Stimulated activated CD4-positive, alpha-beta T cell treated with anti-CD3 and anti-CD28 coated beads, Interleukin-1b, Interleukin-23, amount 100 ng/mL, for 1 hour (primary cell): ENCODE measurements around the gene LBX1.
A peak's percentile ranks its signal among the peaks of the same experiment; 100 is the strongest.

Source experiments
- DNase-seq, 2 donors: peaks; one replicate each; pipeline ENCODE4 v3.0.0-alpha.2; 2020; ENCODE audit warnings: low read depth in 2 of 2

The LBX1 gene, protein sequence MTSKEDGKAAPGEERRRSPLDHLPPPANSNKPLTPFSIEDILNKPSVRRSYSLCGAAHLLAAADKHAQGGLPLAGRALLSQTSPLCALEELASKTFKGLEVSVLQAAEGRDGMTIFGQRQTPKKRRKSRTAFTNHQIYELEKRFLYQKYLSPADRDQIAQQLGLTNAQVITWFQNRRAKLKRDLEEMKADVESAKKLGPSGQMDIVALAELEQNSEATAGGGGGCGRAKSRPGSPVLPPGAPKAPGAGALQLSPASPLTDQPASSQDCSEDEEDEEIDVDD

DNA sequence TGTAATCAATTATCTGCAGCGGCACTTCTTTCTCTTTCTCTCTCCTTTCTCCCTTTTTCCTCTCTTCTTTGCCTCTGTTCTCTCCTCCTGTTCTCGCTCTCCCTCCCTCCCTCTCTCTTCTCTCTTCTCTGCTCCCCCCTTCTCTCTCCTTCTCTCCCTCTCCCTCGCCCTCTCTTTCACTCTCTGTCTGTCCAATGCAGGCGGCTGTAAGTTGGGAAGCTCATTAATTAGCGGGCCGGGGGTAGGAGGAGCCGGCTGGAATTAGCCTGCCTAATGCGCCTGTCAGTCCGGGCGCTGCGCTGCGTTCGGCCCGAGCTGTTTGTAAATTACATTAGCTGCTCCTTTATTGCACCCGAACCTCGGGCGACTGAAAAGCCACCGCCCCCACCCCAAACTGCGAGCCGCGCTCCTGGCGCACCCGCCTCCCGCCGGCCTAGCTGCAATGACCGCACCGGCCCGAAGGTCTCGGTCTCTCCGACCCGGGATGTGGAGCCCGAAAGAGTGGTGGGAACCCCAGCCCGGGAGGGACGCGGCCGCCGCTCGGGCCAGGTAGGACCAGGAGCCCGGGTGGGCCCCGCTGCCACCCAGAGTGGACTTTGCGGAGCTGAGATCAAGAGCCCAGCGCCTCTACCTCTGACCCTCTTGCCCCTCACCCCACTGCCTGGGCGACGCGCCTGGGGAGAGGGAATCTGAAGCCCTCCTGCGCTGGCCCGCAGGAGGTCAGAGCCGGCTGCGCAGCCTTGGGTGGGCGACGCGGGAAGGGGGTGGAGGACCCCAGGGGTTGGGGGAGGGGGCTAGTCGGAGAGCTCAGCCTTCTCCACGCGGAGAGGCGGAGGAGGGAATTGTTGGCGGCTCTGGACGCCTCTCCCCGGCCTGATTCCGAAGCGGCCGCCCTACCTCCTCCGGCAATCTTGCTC is at the start of gene LBX1:
LBX1 (minus strand) TSS at position 198 of the 917 bp plus-strand sequence. CDS start 648 bp downstream, outside the sequence.
- no peak for DNase-seq

DNA sequence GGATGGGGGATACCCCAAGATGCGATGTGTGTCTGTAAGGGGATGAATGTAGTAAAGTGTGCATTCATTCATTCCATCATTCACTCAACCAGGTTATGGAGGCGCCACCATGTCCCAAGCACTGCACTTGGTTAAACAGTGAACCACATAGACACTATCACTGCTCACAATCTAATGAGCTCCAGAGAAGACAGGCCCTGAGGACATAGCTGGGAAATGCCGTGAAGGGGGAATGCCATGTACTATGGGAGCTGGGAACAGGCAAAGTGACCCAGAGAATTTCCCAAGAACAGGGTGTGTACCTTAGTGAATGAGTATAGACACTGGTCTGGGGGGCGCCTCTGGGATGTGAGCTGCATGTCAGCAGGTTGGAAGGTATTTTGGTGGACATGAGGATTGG is 44.5 kb upstream of the LBX1 start:
- DNase-seq: no peak

DNA sequence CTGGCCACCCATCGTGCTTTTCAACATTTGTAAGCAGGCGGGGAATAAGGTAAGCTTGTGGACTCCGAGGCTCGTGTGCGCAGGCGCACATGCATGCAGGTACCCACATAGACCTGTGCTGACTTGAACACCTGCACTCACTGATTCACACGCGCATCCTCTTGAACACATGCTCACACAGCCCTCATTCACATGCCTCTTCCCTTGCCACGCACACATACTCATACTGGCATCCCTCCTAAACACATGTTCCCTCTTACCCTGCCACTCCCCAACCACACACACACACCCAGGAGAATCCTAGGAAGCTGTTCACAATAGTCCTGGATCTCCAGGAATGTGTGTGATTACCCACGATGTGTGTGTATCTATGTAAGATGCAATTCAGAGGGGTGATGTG is 44.1 kb upstream of the LBX1 start:
- no peak for DNase-seq

DNA sequence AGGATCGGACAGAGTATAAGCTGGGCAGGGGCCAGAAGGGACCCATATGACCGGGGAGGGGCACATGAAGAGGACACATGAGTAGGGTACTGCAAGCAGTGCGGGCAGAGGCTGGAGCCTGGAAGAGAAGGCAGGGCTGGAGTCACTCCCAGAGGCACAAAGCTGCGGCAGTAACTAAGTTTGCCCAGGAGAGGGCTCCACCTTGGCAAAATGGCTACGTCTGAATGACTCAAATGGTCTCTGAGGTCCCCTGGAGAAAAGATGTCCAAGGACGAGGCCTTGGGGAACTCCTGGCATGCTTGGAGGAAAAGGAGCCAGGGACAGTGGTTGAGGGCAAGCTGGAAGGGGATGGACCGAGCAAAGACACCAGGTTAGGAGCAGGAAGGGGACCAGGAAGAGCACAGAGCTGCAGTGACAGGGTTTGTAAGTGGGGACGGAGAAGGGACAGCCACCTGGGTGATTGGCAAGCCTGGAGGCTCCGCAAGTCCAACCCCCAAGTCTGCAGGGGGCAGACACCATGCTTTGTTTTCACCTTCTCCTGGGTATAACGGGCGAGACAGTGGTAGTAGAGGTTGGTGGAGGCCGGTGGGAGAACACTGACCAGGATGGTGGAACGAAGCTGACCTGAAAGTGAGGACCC is 43.1 kb upstream of the LBX1 start:
- DNase-seq: peak; percentile 11 to 40

DNA sequence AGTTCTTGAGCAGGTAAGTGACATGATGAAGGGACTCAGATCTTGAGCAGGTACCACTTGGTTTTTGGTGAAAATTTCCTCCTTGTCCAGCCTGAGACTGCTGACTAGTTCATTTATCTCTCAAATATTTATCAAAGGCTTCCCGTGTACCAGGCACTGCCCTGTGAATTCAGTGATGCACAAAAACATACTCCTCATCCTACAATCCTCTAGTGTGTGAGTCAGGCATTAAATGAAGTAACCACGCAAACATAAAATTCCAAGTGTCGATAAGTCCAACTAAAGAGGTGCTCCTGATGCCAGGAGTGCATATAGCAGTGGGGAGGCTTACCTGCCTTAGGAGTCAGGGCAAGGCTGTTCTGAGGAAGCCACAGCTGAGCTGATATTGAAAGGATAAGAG is 41.5 kb upstream of the LBX1 start:
- no peak for DNase-seq

DNA sequence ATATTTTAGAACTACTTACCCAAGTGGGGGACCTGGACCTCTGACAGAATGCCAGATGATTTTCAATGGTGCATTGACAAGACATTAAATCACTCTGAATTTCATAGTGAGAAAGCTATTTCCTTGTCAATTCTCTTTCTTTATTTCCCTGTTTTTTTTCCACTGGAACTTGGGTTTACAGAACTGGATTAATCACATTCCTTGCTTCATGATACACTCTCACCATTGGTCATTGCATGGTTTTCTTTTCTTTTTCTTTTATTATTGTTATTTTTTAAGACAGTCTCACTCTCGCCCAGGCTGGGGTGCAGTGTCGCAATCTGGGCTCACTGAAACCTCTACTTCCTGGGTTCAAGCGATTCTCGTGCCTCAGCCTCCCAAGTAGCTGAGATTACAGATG is 38.5 kb upstream of the LBX1 start:
- DNase-seq: no peak

DNA sequence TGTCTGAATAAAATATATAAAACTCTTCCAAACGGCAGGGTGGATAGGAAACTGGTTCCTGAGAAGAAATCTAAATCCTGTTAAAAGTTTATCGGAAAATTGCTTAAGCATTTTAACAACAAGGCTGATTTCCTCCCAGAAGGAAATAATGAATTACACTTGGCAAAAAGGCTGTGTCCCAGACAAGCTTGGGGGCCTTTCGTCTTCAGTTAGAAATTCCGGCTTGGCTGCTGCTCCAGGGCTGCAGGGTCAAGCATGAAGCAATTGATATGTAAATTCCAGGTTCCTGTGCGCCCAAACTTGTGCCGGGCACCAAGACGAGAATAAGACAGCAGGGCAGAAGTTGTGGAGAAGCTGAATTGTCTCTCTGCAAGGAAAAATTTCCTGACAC is 38.0 kb upstream of the LBX1 start:
- DNase-seq: no peak

DNA sequence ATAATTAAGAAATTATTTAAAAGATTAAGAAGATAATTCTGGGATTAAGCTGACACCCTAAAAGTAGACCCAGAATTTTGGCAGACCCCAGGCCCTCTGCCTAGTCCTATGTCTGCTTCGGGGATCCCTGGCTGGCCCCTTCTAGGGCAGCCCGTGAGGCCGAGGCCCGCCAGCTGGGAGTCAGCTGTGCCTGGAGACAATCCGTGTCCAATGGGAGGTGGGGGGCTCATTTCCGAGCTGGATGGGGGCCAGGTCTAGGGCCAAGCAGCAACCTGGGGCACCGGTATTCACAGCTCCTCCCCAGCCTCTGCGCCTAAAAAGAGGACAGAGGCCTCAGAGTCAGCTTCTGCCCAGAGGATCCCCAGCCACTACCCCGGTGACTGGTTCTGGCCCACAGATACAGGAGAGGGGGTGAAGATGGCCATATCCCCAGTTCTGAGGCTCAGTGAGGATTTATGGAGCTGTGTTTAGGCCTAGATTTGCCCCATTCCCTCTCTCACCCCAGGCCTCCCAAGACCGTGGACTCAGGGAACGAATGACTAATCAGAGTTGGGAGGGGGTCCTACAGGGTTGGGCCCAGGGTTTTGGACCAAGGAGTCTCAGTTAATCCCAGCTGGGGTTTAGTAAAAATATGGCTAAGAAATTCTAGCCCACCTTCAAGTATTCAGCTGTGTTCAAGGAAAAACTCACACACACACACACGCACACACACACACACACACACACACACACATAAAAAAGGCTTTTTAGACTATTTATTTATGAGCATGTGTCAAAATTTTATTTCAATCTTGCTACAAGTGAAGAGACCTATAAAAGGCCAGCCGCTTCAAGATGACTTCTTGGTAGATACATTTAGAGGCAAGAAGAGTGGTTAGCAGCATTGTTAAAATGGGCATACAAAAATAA is 37.4 kb upstream of the LBX1 start:
- DNase-seq: no peak

DNA sequence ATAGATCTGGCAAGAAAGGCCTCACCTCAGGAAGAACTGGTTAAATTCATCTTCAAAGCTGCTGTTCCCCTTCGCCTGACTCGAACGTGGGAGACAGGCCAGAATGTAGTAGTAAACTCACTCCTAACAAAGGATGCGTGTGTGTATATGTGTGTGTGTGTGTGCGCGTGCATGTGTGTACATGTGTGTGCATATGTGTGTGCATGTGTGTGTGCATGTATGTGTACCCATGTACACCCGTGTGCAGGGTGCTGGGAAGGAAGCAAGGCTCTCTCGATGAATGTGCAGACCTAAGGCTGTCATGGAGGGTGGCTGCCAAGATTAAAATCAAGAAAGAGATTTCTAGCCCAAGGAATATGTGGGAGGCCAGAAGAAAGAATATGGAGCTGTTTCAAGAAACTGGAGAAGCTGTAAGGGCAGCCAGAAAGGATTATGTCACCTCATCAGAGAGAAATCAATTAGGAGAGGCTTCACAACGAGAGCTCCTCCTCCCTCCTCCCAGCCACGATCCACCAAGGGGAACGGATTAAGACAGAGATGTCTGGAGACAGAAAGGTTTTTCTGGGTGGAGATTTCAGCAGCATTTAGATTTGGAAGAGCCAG is 34.0 kb upstream of the LBX1 start:
- DNase-seq: no peak

DNA sequence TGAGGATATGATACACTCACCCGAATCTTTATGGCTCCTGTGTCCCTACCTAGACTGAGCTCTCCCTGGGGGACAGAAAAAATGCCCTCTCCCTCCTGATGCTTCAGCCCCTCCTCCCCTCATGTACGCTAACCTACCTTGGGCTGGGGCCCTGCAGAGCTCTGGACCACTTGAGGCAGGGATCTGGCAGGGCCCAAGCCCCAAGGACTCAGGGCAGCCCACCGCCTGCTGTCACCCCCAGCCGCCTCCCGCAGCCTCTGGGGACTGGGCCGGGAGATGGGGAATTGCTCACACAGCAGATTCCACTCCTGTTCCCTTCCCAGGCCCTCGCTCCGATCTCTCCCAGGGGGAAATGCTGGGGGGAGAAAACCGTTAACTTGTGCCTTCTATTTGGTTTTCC is 32.9 kb upstream of the LBX1 start:
- DNase-seq: no peak

DNA sequence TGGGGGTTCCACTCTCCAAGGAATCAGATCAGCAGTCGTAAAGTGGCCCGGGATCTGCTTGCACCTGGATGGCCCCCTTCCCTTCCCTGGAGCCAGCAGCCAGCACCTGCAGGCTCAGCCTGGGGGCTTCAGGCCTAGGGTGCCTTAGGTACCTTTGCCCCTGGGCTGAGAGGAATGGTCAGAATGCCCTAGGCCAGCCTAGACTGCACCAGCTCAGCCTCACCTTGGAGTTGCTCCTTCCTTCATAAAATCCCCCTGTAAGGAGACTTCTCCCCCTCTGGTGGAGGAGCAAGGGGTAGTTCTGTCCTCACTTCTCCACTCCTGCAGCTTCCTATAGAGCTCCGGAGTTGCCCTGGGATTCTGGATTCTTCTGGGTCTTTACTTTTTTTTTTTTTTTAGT is 32.4 kb upstream of the LBX1 start:
- no peak for DNase-seq

DNA sequence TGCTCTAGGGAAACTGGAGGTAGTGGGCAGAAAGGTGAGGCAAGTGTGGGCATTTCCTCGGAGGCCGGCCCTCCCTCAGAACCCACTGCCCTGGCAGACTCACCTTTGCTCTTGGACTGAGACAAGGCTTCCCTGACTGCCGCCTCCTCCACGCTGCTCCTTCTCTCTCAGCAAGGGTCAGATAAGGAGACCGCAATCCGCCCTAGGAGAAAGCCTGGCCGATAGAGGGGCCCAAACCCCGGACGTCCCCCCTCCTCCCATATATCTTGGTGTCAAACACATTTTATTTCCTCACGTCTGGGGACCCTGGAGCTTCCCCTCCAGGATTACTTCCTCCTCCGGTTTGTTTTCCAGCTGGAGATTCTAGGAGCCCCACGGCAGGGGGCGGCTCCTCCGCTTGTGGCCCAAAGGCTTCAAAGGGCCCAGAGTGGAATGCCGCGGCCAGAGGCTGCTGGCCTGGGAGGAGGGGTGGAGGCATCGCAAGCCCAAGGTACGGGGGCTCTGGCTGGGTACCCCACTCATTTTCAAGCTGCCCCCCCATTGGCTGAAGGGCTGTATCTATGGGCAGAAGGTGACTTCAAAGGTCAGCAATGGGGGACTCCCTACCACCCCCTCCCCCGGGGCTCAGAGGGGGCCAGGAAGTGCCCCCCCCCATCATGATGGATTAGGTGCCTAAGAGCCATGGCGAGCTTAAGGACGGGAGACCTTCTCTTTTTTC is 31.7 kb upstream of the LBX1 start:
- DNase-seq: no peak

DNA sequence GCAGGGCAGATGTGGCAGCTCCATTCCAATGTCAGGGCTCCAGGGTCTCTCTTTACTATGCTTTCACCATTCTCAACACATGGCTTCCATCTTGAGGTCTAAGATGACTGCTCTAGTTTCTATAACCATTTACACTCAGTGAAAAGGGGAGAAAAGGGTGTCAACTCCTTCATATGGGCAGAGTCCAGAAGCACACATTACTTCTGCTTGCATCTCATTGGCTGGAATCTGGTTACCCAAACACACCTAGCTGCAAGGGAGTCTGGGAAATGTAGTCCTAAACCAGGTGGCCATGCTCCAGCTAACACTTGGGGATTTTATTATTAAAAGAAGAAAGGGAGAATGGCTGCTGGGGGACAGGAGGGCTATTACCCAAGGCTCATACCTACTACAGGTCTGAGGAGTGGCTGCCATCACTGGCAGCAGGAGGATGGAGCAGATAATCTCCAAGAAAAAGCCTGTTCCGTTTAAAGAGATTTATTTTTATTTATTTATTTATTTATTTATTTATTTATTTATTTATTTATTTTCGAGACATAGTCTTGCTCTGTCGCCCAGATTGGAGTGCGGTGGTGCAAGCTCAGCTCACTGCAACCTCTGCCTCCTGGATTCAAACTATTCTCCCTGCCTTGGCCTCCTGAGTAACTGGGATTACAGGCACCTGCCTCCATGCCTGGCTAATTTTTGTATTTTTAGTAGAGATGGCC is 29.1 kb upstream of the LBX1 start:
- DNase-seq: no peak

DNA sequence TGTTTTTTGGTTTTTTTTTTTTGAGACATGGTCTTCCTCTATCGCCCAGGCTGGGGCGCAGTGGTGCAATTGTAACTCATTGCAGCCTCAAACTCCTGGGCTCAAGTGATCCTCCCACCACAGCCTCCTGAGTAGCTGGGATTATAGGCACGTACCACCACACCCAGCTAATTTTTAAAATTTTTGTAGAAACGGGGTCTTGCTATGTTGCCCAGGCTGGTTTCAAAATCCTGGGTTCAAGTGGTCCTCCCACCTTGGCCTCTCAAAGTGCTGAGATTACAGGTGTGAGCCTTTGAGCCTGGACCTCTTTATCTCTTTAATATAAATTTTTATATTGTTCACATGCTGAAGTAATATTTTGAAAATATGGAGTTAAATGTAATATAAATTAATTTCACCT is 28.2 kb upstream of the LBX1 start:
- no peak for DNase-seq

DNA sequence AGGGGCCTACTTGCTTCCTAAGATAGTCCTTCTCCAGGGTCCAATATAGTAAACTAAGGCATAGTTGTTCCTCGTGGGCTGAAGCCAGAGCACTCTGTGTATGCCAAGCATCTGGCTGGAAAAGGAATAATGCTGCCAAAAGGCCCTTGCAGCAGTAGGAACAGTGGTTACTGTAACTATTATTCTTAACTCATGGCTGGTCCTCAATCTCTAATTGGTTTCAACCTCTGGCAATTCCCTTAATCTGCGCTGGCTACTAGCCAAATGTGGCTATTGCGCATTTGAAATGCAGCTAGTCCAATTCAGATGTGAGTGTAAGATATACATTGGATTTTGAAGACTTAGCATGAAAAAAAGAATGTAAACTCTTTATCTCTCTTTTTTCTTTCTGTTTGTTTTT is 27.8 kb upstream of the LBX1 start:
- no peak for DNase-seq

DNA sequence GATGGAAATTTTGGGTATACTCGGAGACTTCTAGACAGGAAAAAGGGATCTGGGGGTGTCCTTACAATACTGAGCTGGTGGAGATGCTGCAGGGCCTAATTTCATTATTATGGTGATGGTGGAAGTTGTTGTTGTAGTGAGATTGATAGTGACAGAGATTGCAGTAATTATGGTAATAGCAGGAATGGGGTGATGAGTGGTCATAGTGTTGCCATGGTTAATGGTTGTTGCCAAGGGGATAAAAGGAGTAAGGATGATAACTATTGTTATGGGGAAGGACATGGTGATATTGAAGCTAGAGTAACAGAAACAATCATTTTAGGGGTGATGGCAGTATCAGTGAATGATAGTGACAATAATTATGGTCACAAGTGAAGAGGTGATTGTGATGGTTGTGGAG is 27.1 kb upstream of the LBX1 start:
- DNase-seq: no peak

DNA sequence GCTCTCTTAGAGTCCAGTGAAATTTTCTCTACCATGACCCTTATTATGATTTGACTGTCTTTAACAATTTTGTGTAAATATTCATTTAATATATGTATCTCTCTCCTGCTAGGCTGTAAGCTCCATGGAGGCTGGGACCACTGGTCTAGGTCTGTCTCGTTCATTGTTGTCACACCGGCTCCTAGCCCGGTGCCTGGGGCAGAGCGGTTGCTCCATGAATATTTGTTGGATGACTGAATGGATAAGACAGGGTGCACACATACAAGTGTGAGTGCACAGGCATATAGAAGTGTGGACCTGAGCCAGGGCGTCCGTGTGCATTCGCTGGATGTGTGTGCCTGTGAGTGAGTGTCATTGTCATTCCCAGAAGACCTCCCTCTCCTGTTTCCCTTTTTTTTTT is 20.9 kb upstream of the LBX1 start:
- no peak for DNase-seq

DNA sequence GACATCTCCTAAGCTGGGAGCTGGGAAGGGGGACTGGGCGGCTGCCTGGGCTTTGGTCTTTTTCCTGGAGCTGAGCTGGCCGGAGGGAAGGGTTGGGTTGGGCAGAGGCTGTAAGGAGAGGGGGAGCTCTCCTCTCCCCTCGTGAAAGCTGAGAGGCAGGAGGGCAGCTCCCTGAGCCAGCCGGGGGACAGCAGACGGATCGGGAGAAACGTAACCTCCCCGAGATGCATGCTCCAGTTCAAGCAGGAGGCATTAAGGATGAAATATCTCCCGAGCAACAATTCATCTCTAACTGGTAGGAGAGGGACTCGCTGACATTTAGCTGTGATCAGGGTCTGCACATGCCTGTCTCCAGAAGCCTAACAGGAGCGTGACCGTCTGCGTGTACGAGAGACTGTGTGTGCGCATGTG is 19.9 kb upstream of the LBX1 start:
- DNase-seq: no peak

DNA sequence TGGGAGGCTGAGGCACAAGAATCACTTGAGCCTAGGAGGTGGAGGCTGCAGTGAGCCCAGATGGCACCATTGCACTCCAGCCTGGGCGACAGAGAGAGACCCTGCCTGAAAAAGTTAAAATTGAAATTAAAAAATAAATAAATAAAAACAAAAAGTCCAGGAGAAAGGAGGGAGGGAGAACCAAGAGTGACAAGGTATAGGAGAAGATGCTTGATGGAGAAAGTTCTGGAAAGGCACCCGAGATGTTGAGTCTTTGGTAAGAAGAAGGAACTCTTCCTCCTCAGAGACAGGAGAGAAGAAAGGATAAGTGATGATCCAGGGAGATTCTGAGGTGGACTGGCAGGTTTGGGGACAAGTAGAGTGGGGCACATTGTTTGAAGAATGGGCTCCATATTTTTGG is 17.4 kb upstream of the LBX1 start:
- DNase-seq: no peak
